Colonic mucosa (tissue), 4 donors: ENCODE data around the gene TMEM131. TPM values are rescaled to one million over a fixed set of nuclear protein-coding genes. Genes with fewer than 3 reads are reported as not detected.

Experiments
- DNase-seq: peaks from one replicate; pipeline ENCODE4 v3.0.0-alpha.2; 2020
- H3K27ac ChIP-seq: fragments of 200-600 bp; one replicate; pipeline ENCODE4 v1.8.0; 2021
- H3K27me3 ChIP-seq: fragments of 200-600 bp; one replicate; pipeline ENCODE4 v1.8.0; 2021
- H3K36me3 ChIP-seq: fragments of 200-600 bp; one replicate; pipeline ENCODE4 v1.8.0; 2021
- H3K4me1 ChIP-seq: fragments of 200-600 bp; one replicate; pipeline ENCODE4 v1.8.0; 2021; ENCODE audit warnings: mild to moderate bottlenecking
- H3K4me3 ChIP-seq: fragments of 200-600 bp; one replicate; pipeline ENCODE4 v1.8.0; 2021
- H3K9ac ChIP-seq, 2 donors: one replicate each; pipeline ENCODE4 v1.7.0; 2013; ENCODE audit warnings: control low read depth in 2 of 2, low read depth in 2 of 2, low read length in 2 of 2
- H3K9me3 ChIP-seq: fragments of 200-600 bp; one replicate; pipeline ENCODE4 v1.8.0; 2021
- intact Hi-C: fragments of 100-400 bp; cut with DNase I; formaldehyde crosslinking; loops from one replicate; pipeline ENCODE4 v1.14.1; 2022
- total RNA-seq, 2 donors: library from RNA; stranded (reverse); fragmentation: NEBNext Ultra II Directional in 1 of 2; extraction: Animal tissue kit (Norgen Biotek cat#: 25700) in 1 of 2; gene quantifications; one replicate each; pipeline ENCODE4 v1.2.1, GENCODE V29; 2021
- TF ChIP-seq, protein P1 (sequence below): fragments of 200-600 bp; IDR thresholded peaks from one replicate; pipeline ENCODE4 v1.8.0; 2022; ENCODE audit warnings: antibody characterized with exemption, mild to moderate bottlenecking
- donor health status: healthy.
- donor health status: DM: no; HTN: no; CAD: no.
- donor health status: DM: no; HTN: no; CAD: no.

The TMEM131 gene
- total RNA-seq, 2 donors from 2014 or later: 52.4 to 60.8 TPM

DNA sequence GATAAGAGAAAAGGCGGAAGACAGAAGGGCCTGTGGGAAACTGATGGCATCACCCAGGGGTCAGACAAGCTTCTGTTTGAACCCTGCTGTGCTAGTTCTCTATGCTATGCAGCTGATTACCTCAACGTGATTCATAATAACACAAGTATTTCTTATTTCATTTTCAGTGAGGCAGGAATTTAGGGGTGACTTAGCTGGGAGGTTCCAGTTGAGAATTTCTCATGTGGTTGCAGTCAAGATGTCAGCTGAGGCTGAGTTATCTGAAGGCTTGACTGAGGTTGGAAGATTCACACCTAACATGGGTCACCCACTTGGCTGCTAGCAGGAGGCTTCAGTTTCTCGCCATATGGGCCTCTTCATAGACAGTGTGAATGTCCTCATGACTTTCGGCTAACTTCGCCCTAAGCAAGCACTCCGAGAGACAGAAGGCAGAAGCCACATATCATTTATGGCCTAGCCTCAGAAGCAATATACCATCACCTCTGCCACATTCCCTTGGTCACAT, 34.0 kb upstream of the TMEM131 start:
- Histone ChIP-seq H3K4me1 (no peaks in the 10 kb centered on the region), H3K4me3 (no peak overlapping the region), H3K9me3 (no peaks in the 10 kb centered on the region), H3K9ac (no peak overlapping the region), H3K27ac (no peak overlapping the region), H3K27me3 (no peaks in the 10 kb centered on the region), H3K36me3 (no peaks in the 10 kb centered on the region)
- TF ChIP-seq, protein P1, sequence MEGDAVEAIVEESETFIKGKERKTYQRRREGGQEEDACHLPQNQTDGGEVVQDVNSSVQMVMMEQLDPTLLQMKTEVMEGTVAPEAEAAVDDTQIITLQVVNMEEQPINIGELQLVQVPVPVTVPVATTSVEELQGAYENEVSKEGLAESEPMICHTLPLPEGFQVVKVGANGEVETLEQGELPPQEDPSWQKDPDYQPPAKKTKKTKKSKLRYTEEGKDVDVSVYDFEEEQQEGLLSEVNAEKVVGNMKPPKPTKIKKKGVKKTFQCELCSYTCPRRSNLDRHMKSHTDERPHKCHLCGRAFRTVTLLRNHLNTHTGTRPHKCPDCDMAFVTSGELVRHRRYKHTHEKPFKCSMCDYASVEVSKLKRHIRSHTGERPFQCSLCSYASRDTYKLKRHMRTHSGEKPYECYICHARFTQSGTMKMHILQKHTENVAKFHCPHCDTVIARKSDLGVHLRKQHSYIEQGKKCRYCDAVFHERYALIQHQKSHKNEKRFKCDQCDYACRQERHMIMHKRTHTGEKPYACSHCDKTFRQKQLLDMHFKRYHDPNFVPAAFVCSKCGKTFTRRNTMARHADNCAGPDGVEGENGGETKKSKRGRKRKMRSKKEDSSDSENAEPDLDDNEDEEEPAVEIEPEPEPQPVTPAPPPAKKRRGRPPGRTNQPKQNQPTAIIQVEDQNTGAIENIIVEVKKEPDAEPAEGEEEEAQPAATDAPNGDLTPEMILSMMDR: no peak
- intact Hi-C loops: no loop called here
- DNase-seq: no peak

DNA sequence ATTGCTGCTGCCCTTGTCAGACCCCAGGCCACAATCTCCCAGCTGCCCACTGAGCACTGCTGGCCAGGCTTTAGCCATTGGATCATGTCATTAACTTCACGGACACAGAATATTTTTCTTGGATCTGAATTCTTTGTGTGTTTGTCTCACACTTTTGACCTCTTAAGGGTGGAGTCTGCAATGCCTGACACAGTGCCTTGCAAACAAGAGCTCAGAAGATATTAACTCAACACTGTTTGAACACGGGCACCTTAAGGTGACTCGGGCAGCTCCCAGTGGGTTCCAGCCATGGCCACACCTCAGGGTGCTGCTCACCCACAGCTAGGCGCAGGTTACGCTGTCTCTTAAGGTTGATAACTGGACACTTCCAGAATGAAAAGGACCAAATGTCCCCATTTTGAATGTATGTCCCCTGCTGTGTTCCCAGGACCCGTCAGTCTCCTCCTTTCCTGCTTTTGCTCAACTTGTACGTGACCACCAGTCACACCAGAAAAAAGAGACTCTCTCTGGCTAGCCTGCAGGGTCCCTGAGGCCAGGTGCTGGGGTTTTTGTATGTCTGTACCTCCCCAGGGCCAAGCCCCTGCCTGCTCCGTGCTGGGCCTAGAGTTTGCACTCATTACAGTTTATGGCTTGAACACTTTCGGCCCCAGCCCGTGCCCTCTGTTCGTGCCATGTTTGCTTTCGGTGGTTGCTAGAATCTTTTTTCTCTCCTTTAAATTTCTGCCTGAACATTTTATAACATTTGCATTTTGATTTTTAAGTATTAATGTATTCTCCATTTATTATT, 33.4 kb upstream of the TMEM131 start:
- Histone ChIP-seq H3K4me3 (no peak overlapping the region), H3K27me3 (no peaks in the 10 kb centered on the region), H3K9ac (no peak overlapping the region), H3K27ac (no peak overlapping the region), H3K4me1 (no peaks in the 10 kb centered on the region), H3K9me3 (no peaks in the 10 kb centered on the region), H3K36me3 (no peaks in the 10 kb centered on the region)
- TF ChIP-seq, protein P1: no peak
- intact Hi-C loops: no loop called here
- DNase-seq: no peak

DNA sequence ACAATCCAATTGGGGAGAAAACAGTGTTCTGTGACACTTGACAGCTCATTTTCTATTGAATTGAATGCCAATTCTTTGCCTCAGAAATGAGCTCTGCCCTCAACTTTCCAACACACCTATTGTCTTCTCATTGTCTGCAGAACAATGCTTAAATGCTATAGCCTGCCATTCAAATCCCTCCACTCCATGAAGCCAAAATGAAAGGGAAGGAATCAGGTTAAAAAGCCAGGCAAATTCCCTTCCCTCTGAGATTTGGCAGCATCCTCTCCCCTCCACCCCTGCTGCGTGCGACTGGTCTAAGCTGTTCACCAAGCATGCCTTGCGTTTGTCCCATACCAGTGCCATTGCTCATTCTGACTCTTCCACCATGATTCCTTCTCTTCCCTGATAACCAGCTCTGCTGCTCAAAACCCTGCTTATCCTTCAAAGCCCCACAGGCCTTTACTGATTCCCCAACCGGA, 32.4 kb upstream of the TMEM131 start:
- H3K4me3 ChIP-seq: no peak overlapping the region
- no peak overlapping the region for H3K9ac ChIP-seq
- TF ChIP-seq, protein P1: no peak
- intact Hi-C loops: no loop called here
- no peak overlapping the region for H3K27ac ChIP-seq
- H3K27me3 ChIP-seq: no peaks in the 10 kb centered on the region
- DNase-seq: no peak
- H3K4me1 ChIP-seq: no peaks in the 10 kb centered on the region
- no peaks in the 10 kb centered on the region for H3K36me3 ChIP-seq
- H3K9me3 ChIP-seq: no peaks in the 10 kb centered on the region

DNA sequence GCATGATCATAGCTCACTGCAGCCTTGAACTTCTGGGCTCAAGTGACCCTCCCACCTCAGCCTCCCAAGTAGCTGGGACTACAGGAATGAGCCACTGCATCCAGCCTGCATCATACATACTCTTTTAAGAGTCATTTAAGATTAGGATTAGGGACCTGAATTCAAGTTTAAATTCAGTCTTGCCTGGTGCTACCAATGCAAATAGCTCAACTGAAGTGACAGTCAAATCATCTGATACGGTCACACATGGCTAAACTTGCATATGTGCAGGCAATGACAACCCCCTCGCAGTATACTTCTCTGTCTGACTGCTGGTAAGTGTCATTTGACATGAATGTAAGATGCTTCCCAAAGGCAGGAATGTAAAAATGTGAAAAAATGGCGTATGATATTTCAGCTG, 31.8 kb upstream of the TMEM131 start:
- H3K4me3 ChIP-seq: no peak overlapping the region
- TF ChIP-seq, protein P1: no peak
- H3K4me1 ChIP-seq: no peaks in the 10 kb centered on the region
- H3K9ac ChIP-seq: no peak overlapping the region
- DNase-seq: peak; percentile 13
- intact Hi-C loops: no loop called here
- no peaks in the 10 kb centered on the region for H3K9me3 ChIP-seq
- H3K27me3 ChIP-seq: no peaks in the 10 kb centered on the region
- H3K36me3 ChIP-seq: no peaks in the 10 kb centered on the region
- H3K27ac ChIP-seq: no peak overlapping the region

DNA sequence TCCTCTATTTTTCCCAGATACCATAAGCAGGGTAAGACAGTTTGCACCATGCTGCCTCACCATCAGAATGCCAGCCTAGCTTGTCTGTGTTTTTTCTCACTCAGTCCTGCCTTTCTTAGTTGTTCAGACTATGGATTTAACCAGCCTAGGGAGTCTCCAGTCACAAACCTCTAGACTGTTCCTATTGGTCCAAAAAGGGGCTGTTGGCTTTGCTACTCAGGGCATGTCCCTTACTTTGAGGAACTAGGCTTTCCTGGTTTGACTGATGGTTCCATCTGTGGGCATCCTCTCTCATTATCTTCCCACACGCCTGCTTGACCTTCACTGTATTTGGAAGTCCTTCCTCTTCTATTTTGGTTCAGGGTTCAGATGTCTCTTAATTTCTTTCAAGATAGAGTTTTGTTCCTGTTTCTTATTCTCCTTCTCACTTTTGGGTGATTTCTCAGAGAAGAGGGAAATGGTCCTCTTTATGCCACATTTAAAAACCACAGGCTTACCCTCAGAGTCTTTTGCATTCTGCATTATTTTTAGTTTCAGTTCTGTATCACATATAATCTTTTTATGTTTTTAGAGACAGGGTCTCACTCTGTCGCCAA, 31.3 kb upstream of the TMEM131 start:
- TF ChIP-seq, protein P1: no peak
- Histone ChIP-seq H3K9ac (no peak overlapping the region), H3K27me3 (no peaks in the 10 kb centered on the region), H3K9me3 (no peaks in the 10 kb centered on the region), H3K4me1 (no peaks in the 10 kb centered on the region), H3K27ac (no peak overlapping the region), H3K36me3 (no peaks in the 10 kb centered on the region), H3K4me3 (no peak overlapping the region)
- intact Hi-C loops: no loop called here
- peak; percentile 15 for DNase-seq
